Measurements from ENCODE around the gene RBFOX1. TPM values are rescaled to one million over a fixed set of nuclear protein-coding genes. Genes with fewer than 3 reads are reported as not detected.

Gene RBFOX1
- total and polyA plus RNA-seq, 5 donors: 22.5 to 80.8 (median 65.0) TPM

GRCh38 chr16:7314163-7314562, 18.5 kb upstream of the RBFOX1 start:
- H3K9me3 ChIP-seq (ENCODE audit: control insufficient read depth, low read length): no peaks in the 10 kb centered on the region
- ATAC-seq (no peak), DNase-seq (no peak)
- intact Hi-C loops (cut with DNase I): no loop called here
- no peak overlapping the region for H3K4me3 ChIP-seq (ENCODE audit: low read length)
- H3K27ac ChIP-seq (ENCODE audit: low read length): no peak overlapping the region
- no peaks in the 10 kb centered on the region for H3K27me3 ChIP-seq (ENCODE audit: control insufficient read depth, insufficient read depth)
- WGBS: 66% methylated on average over 12 of the region's 12 CpGs
- H3K4me1 ChIP-seq (ENCODE audit: control insufficient read depth, insufficient read depth, low read length): no peaks in the 10 kb centered on the region

- Histone ChIP-seq H3K27ac (ENCODE audit: low read length) (no peak overlapping the region), H3K4me1 (ENCODE audit: control insufficient read depth, insufficient read depth, low read length) (no peaks in the 10 kb centered on the region), H3K4me3 (ENCODE audit: low read length) (no peak overlapping the region), H3K27me3 (ENCODE audit: control insufficient read depth, insufficient read depth) (no peaks in the 10 kb centered on the region), H3K9me3 (ENCODE audit: control insufficient read depth, low read length) (no peaks in the 10 kb centered on the region)
- ATAC-seq (no peak), DNase-seq (no peak)
- 48% methylated on average over 1 of the region's 1 CpG for WGBS
- intact Hi-C loops (cut with DNase I): no loop called here
Observed at GRCh38 chr16:7315813-7316212, 16.8 kb upstream of the RBFOX1 start.

GRCh38 chr16:7316281-7316888, 16.3 kb upstream of the RBFOX1 start:
- no peak overlapping the region for H3K27ac ChIP-seq (ENCODE audit: low read length)
- H3K27me3 ChIP-seq (ENCODE audit: control insufficient read depth, insufficient read depth): no peaks in the 10 kb centered on the region
- no peaks in the 10 kb centered on the region for H3K9me3 ChIP-seq (ENCODE audit: control insufficient read depth, low read length)
- DNase-seq: no peak
- no peak for ATAC-seq
- H3K4me1 ChIP-seq (ENCODE audit: control insufficient read depth, insufficient read depth, low read length): no peaks in the 10 kb centered on the region
- no peak overlapping the region for H3K4me3 ChIP-seq (ENCODE audit: low read length)
- intact Hi-C loops (cut with DNase I): no loop called here

- DNase-seq (no peak), ATAC-seq (no peak)
- no peak overlapping the region for H3K4me3 ChIP-seq (ENCODE audit: low read length)
- intact Hi-C loops (cut with DNase I): no loop called here
- WGBS: 92% methylated on average over 5 of the region's 5 CpGs
- H3K27me3 ChIP-seq (ENCODE audit: control insufficient read depth, insufficient read depth): no peaks in the 10 kb centered on the region
- H3K4me1 ChIP-seq (ENCODE audit: control insufficient read depth, insufficient read depth, low read length): no peaks in the 10 kb centered on the region
- no peak overlapping the region for H3K27ac ChIP-seq (ENCODE audit: low read length)
- H3K9me3 ChIP-seq (ENCODE audit: control insufficient read depth, low read length): no peaks in the 10 kb centered on the region
Observed at GRCh38 chr16:7317982-7318381, 14.7 kb upstream of the RBFOX1 start.

GRCh38 chr16:7318686-7319085, 14.0 kb upstream of the RBFOX1 start:
- intact Hi-C loops (cut with DNase I): no loop called here
- Histone ChIP-seq H3K4me1 (ENCODE audit: control insufficient read depth, insufficient read depth, low read length) (no peaks in the 10 kb centered on the region), H3K4me3 (ENCODE audit: low read length) (no peak overlapping the region), H3K9me3 (ENCODE audit: control insufficient read depth, low read length) (no peaks in the 10 kb centered on the region), H3K27ac (ENCODE audit: low read length) (no peak overlapping the region), H3K27me3 (ENCODE audit: control insufficient read depth, insufficient read depth) (no peaks in the 10 kb centered on the region)
- WGBS: 89% methylated on average over 7 of the region's 7 CpGs
- ATAC-seq (no peak), DNase-seq (no peak)

GRCh38 chr16:7319514-7319913, 13.1 kb upstream of the RBFOX1 start:
- no peaks in the 10 kb centered on the region for H3K27me3 ChIP-seq (ENCODE audit: control insufficient read depth, insufficient read depth)
- H3K9me3 ChIP-seq (ENCODE audit: control insufficient read depth, low read length): no peaks in the 10 kb centered on the region
- intact Hi-C loops (cut with DNase I): no loop called here
- no peak for DNase-seq
- no peaks in the 10 kb centered on the region for H3K4me1 ChIP-seq (ENCODE audit: control insufficient read depth, insufficient read depth, low read length)
- no peak overlapping the region for H3K27ac ChIP-seq (ENCODE audit: low read length)
- WGBS: 83% methylated on average over 4 of the region's 4 CpGs
- no peak for ATAC-seq
- no peak overlapping the region for H3K4me3 ChIP-seq (ENCODE audit: low read length)

- Histone ChIP-seq H3K4me1 (ENCODE audit: control insufficient read depth, insufficient read depth, low read length) (no peaks in the 10 kb centered on the region), H3K27me3 (ENCODE audit: control insufficient read depth, insufficient read depth) (no peaks in the 10 kb centered on the region), H3K27ac (ENCODE audit: low read length) (no peak overlapping the region), H3K4me3 (ENCODE audit: low read length) (no peak overlapping the region), H3K9me3 (ENCODE audit: control insufficient read depth, low read length) (no peaks in the 10 kb centered on the region)
- ATAC-seq: no peak
- 32% methylated on average over 1 of the region's 1 CpG for WGBS
- intact Hi-C loops (cut with DNase I): no loop called here
- peak in 1 of 3 donors; percentile 47 for DNase-seq
Observed at GRCh38 chr16:7321661-7322060, 11.0 kb upstream of the RBFOX1 start.

GRCh38 chr16:7324321-7324720, 8.3 kb upstream of the RBFOX1 start:
- intact Hi-C loops (cut with DNase I): no loop called here
- no peaks in the 10 kb centered on the region for H3K4me1 ChIP-seq (ENCODE audit: control insufficient read depth, insufficient read depth, low read length)
- ATAC-seq: no peak
- no peak overlapping the region for H3K27ac ChIP-seq (ENCODE audit: low read length)
- DNase-seq: no peak
- no peaks in the 10 kb centered on the region for H3K9me3 ChIP-seq (ENCODE audit: control insufficient read depth, low read length)
- WGBS: 60% methylated on average over 3 of the region's 3 CpGs
- H3K27me3 ChIP-seq (ENCODE audit: control insufficient read depth, insufficient read depth): no peaks in the 10 kb centered on the region
- H3K4me3 ChIP-seq (ENCODE audit: low read length): no peak overlapping the region

GRCh38 chr16:7325834-7326233, 6.8 kb upstream of the RBFOX1 start:
- WGBS: 88% methylated on average over 3 of the region's 3 CpGs
- no peak overlapping the region for H3K4me3 ChIP-seq (ENCODE audit: low read length)
- no peaks in the 10 kb centered on the region for H3K27me3 ChIP-seq (ENCODE audit: control insufficient read depth, insufficient read depth)
- ATAC-seq: no peak
- no peak for DNase-seq
- H3K9me3 ChIP-seq (ENCODE audit: control insufficient read depth, low read length): no peaks in the 10 kb centered on the region
- no peaks in the 10 kb centered on the region for H3K4me1 ChIP-seq (ENCODE audit: control insufficient read depth, insufficient read depth, low read length)
- H3K27ac ChIP-seq (ENCODE audit: low read length): no peak overlapping the region
- intact Hi-C loops (cut with DNase I): no loop called here

GRCh38 chr16:7330709-7331108, 1.9 kb upstream of the RBFOX1 start:
- ATAC-seq: peak; percentile 74 to 79
- intact Hi-C loops (cut with DNase I): no loop called here
- H3K4me1 ChIP-seq (ENCODE audit: control insufficient read depth, insufficient read depth, low read length): no peaks in the 10 kb centered on the region
- H3K4me3 ChIP-seq (ENCODE audit: low read length): no peak overlapping the region
- 28% methylated on average over 8 of the region's 8 CpGs for WGBS
- no peaks in the 10 kb centered on the region for H3K9me3 ChIP-seq (ENCODE audit: control insufficient read depth, low read length)
- peak overlapping the region; percentile 71 for H3K27ac ChIP-seq (ENCODE audit: low read length)
- no peak for DNase-seq
- H3K27me3 ChIP-seq (ENCODE audit: control insufficient read depth, insufficient read depth): no peaks in the 10 kb centered on the region

GRCh38 chr16:7331997-7332396, 648 bp upstream of the RBFOX1 start:
- H3K4me3 ChIP-seq (ENCODE audit: low read length): peak overlapping the region; percentile 63
- intact Hi-C loops (cut with DNase I): no loop called here
- 33% methylated on average over 6 of the region's 6 CpGs for WGBS
- H3K27ac ChIP-seq (ENCODE audit: low read length): no peak overlapping the region
- no peaks in the 10 kb centered on the region for H3K27me3 ChIP-seq (ENCODE audit: control insufficient read depth, insufficient read depth)
- ATAC-seq (no peak), DNase-seq (no peak)
- H3K4me1 ChIP-seq (ENCODE audit: control insufficient read depth, insufficient read depth, low read length): peaks cover 3% of the 10 kb centered on the region
- no peaks in the 10 kb centered on the region for H3K9me3 ChIP-seq (ENCODE audit: control insufficient read depth, low read length)

- ATAC-seq (no peak), DNase-seq (no peak)
- Histone ChIP-seq H3K27ac (ENCODE audit: low read length) (peak overlapping the region; percentile 99), H3K9me3 (ENCODE audit: control insufficient read depth, low read length) (no peaks in the 10 kb centered on the region), H3K27me3 (ENCODE audit: control insufficient read depth, insufficient read depth) (no peaks in the 10 kb centered on the region), H3K4me1 (ENCODE audit: control insufficient read depth, insufficient read depth, low read length) (peaks cover 3% of the 10 kb centered on the region), H3K4me3 (ENCODE audit: low read length) (peak overlapping the region; percentile 63)
- intact Hi-C loops (cut with DNase I): no loop called here
- WGBS: 59% methylated on average over 6 of the region's 6 CpGs
Observed at GRCh38 chr16:7333180-7333725, 608 bp downstream of the RBFOX1 start.
